Measurements from ENCODE around the gene EFNA5.
"Not testable (repeated sequence)": the region's sequence is repeated elsewhere in the genome, so short reads cannot be mapped to it uniquely, and the experiment has no call there.

The EFNA5 gene

GRCh38 chr5:107458322-107458721 lies 212.4 kb downstream of the EFNA5 start:
- DNase-seq (ENCODE audit: low read depth), result no peak
- H3K4me3 ChIP-seq (ENCODE audit: low read length), result no peak overlapping the region
- no peak for TF ChIP-seq CTCF (conservative IDR thresholded peaks at IDR 0.05; ENCODE audit: low read length)

GRCh38 chr5:107457881-107458280 lies 212.9 kb downstream of the EFNA5 start:
- no peak for DNase-seq (ENCODE audit: low read depth)
- H3K4me3 ChIP-seq (ENCODE audit: low read length), result no peak overlapping the region
- no peak for TF ChIP-seq CTCF (conservative IDR thresholded peaks at IDR 0.05; ENCODE audit: low read length)

- no peak for TF ChIP-seq CTCF (conservative IDR thresholded peaks at IDR 0.05; ENCODE audit: low read length)
- no peak overlapping the region for H3K4me3 ChIP-seq (ENCODE audit: low read length)
- DNase-seq (ENCODE audit: low read depth), result no peak
Observed at GRCh38 chr5:107457138-107457537, 213.6 kb downstream of the EFNA5 start.

- DNase-seq (ENCODE audit: low read depth), result no peak
- no peak overlapping the region for H3K4me3 ChIP-seq (ENCODE audit: low read length)
- no peak for TF ChIP-seq CTCF (conservative IDR thresholded peaks at IDR 0.05; ENCODE audit: low read length)
Observed at GRCh38 chr5:107456281-107456715, 214.4 kb downstream of the EFNA5 start.

- no peak for TF ChIP-seq CTCF (conservative IDR thresholded peaks at IDR 0.05; ENCODE audit: low read length)
- no peak overlapping the region for H3K4me3 ChIP-seq (ENCODE audit: low read length)
- DNase-seq (ENCODE audit: low read depth), result peak; percentile 28
Observed at GRCh38 chr5:107455111-107455544, 215.6 kb downstream of the EFNA5 start.

GRCh38 chr5:107451827-107452226 lies 218.9 kb downstream of the EFNA5 start:
- not testable (repeated sequence) for H3K4me3 ChIP-seq (ENCODE audit: low read length); DNase-seq (ENCODE audit: low read depth)

GRCh38 chr5:107451028-107451427 lies 219.7 kb downstream of the EFNA5 start:
- TF ChIP-seq CTCF (conservative IDR thresholded peaks at IDR 0.05; ENCODE audit: low read length), result no peak
- no peak for DNase-seq (ENCODE audit: low read depth)
- no peak overlapping the region for H3K4me3 ChIP-seq (ENCODE audit: low read length)

- TF ChIP-seq CTCF (conservative IDR thresholded peaks at IDR 0.05; ENCODE audit: low read length), result no peak
- H3K4me3 ChIP-seq (ENCODE audit: low read length), result no peak overlapping the region
- no peak for DNase-seq (ENCODE audit: low read depth)
Observed at GRCh38 chr5:107450531-107450930, 220.2 kb downstream of the EFNA5 start.

Measured in AG10803 (cell line).